Activated CD8-positive, alpha-beta memory T cell treated with anti-CD3 and anti-CD28 coated beads for 36 hours (primary cell): ENCODE measurements around the gene CFAP97D1. TPM values are rescaled to one million over a fixed set of nuclear protein-coding genes. Genes with fewer than 3 reads are reported as not detected.
"Not testable (repeated sequence)": the region's sequence is repeated elsewhere in the genome, so short reads cannot be mapped to it uniquely, and the experiment has no call there.

Experiments
- CTCF ChIA-PET: fragments of 350-600 bp; sonication (Branson Sonifier 250); formaldehyde crosslinking; loops from one replicate; lab custom pipeline; 2021; ENCODE audit warnings: antibody characterized with exemption; lab: Charles Lee
- POLR2A ChIA-PET: fragments of 350-600 bp; sonication (Branson Sonifier 250); formaldehyde crosslinking; loops from one replicate; lab custom pipeline; 2021; ENCODE audit warnings: antibody characterized with exemption; lab: Charles Lee
- total RNA-seq, 2 experiments: library from RNA; stranded (reverse); gene quantifications; one replicate each; pipeline ENCODE4 v1.2.3, GENCODE V29; 2021

CFAP97D1 gene
- total RNA-seq, 2 experiments from 2014 or later: not detected

GRCh38 chr17:43782913-43783680, 2.9 kb downstream of the CFAP97D1 start:
- ChIA-PET POLR2A (no interaction called here), CTCF (interaction anchor here (0.6 to 1.5 kb wide), 4 partner anchors 22 to 106 kb away, joined by 3 to 4 read pairs (median 4); no protein-coding TSS in a partner anchor)

GRCh38 chr17:43784068-43784467, 3.8 kb downstream of the CFAP97D1 start:
- CTCF ChIA-PET: no interaction called here

DNA sequence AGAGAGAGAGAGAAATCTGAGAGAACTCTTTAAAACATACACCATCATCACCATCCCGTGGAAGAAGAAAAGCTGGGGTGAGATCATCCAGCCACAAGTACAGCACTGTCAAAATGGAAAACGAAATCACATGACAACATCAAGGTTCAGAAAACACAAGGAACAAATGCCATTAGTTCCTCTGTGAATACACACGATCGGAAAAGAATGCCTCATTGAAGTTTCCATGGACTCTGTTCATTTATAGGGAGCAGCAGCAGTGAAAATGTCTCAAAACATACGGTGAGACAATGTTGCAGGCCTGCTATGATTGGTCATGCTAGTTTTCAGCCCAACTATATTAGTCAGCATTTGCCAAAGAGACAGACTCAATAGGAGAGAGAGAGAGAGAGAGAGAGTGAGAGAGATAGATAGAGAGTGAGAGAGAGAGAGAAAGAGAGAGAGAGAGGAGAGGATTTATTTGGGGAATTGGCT, 4.4 kb downstream of the CFAP97D1 start:
- ChIA-PET POLR2A (no interaction called here), CTCF (interaction anchor here (1.3 kb wide), 1 partner anchor 18 kb away, joined by 4 read pairs; no protein-coding TSS in a partner anchor)

More at GRCh38 chr17:43784068-43784467, 3.8 kb downstream of the CFAP97D1 start:
- POLR2A ChIA-PET: no interaction called here

DNA sequence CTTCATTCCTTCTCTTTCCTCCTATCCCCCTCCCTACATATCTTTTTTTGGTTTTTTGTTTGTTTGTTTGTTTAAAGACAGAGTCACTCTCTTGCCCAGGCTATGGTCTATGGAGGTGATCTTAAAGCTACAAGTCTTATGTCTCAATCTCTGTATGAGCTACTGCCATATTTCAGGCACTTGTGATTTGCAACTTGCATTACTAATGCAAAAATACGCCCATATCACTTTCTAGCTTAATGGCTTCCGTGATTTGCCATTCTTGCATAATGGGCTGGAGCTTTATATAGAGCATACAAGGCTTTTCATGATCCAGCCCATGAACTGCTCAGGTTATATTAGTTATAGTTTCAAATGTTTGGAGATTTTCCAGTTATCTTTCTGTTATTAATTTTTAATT, 7.5 kb downstream of the CFAP97D1 start:
- ChIA-PET CTCF (no interaction called here), POLR2A (no interaction called here)

GRCh38 chr17:43788540-43788939, 8.3 kb downstream of the CFAP97D1 start:
- POLR2A ChIA-PET: no interaction called here
- CTCF ChIA-PET: no interaction called here

GRCh38 chr17:43789482-43789881, 9.2 kb downstream of the CFAP97D1 start:
- POLR2A ChIA-PET: no interaction called here
- CTCF ChIA-PET: interaction anchor here (0.9 kb wide), 1 partner anchor 95 kb away, joined by 3 read pairs; no protein-coding TSS in a partner anchor

GRCh38 chr17:43790311-43790940, 10.2 kb downstream of the CFAP97D1 start:
- POLR2A ChIA-PET: no interaction called here
- CTCF ChIA-PET: interaction anchor here (0.9 kb wide), 1 partner anchor 96 kb away, joined by 3 read pairs; no protein-coding TSS in a partner anchor

DNA sequence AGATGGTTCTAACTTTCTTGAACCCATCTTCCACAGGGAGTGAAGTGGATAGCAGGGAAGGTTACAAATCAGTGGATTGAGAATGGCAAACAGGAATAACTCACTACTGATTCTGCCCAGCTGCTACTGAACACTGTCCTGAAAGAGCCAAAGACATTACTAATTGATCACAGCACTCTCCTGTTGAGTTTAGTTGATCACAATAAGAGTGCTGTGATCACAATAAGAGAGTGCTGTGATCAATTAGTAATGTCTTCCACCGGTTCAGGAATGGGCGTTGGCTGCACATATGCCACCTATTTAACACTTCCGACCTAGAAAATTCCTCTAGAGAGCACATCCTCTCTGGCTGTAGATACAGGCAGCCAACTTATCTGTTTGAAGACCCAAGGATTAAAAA, 11.4 kb downstream of the CFAP97D1 start:
- CTCF ChIA-PET: no interaction called here
- POLR2A ChIA-PET: no interaction called here

DNA sequence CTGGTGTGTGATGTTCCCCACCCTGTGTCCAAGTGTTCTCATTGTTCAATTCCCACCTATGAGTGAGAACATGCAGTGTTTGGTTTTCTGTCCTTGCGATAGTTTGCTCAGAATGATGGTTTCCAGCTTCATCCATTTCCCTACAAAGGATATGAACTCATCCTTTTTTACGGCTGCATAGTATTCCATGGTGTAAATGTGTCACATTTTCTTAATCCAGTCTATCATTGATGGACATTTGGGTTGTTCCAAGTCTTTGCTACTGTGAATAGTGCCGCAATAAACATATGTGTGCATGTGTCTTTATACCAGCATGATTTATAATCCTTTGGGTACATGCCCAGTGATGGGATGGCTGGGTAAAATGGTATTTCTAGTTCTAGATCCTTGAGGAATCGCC, 12.4 kb downstream of the CFAP97D1 start:
- POLR2A ChIA-PET, CTCF ChIA-PET: not testable (repeated sequence)

- CTCF ChIA-PET: not testable (repeated sequence)
- POLR2A ChIA-PET: interaction anchor here (0.6 kb wide), 1 partner anchor 13 kb away, joined by 3 read pairs; no protein-coding TSS in a partner anchor
Measured at GRCh38 chr17:43798024-43798423, 17.8 kb downstream of the CFAP97D1 start.

- POLR2A ChIA-PET: no interaction called here
- CTCF ChIA-PET: no interaction called here
Measured at GRCh38 chr17:43799047-43799446, 18.8 kb downstream of the CFAP97D1 start.

- CTCF ChIA-PET: interaction anchor here (1.5 kb wide), 1 partner anchor 78 kb away, joined by 3 read pairs; no protein-coding TSS in a partner anchor
- POLR2A ChIA-PET: no interaction called here
Measured at GRCh38 chr17:43800736-43801135, 20.5 kb downstream of the CFAP97D1 start.

GRCh38 chr17:43801844-43802243, 21.6 kb downstream of the CFAP97D1 start:
- ChIA-PET POLR2A (no interaction called here), CTCF (no interaction called here)

DNA sequence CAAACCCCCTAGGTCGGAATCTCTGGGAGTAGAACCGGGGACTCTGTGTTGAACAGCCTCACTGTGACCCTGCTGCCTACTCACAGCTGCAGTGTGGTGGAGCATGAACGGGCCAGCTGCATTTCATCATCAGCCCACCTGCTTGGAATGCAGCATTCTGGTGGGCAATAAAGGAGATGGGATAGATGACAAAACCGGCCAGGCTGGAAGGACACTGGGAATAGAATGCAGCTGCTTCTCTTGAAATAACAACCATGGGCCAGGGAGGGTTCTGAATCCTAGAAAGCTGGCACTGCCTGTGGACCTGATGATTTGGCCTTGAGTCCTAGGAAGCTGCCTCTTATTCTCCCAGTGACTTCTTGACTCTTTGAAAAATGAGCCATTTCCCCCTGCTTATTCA, 23.5 kb downstream of the CFAP97D1 start:
- POLR2A ChIA-PET: no interaction called here
- CTCF ChIA-PET: no interaction called here

DNA sequence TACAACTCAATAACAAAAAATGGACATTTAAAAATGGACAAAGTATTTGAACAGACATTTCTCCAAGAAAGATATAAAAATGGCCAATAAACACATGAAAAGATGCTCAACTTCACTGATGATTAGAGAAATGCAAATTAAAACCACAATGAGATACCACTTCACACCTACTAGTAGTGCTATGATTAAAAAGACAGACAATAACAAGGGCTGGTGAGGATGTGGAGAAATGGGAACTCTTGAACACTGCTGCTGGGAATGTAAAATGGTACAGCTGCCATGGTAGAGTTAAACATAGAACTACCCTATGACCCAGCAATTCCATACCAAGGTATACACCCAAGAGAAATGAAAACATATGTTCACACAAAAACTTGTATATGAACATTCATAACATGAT, 24.9 kb downstream of the CFAP97D1 start:
- CTCF ChIA-PET: no interaction called here
- POLR2A ChIA-PET: interaction anchor here (0.6 kb wide), 1 partner anchor 145 kb away, joined by 3 read pairs; no protein-coding TSS in a partner anchor

GRCh38 chr17:43808076-43808475, 27.8 kb downstream of the CFAP97D1 start:
- ChIA-PET POLR2A (no interaction called here), CTCF (no interaction called here)

- ChIA-PET POLR2A (no interaction called here), CTCF (interaction anchor here (0.5 kb wide), 1 partner anchor 346 kb away, joined by 4 read pairs; no protein-coding TSS in a partner anchor)
Measured at GRCh38 chr17:43809121-43809520, 28.9 kb downstream of the CFAP97D1 start.

DNA sequence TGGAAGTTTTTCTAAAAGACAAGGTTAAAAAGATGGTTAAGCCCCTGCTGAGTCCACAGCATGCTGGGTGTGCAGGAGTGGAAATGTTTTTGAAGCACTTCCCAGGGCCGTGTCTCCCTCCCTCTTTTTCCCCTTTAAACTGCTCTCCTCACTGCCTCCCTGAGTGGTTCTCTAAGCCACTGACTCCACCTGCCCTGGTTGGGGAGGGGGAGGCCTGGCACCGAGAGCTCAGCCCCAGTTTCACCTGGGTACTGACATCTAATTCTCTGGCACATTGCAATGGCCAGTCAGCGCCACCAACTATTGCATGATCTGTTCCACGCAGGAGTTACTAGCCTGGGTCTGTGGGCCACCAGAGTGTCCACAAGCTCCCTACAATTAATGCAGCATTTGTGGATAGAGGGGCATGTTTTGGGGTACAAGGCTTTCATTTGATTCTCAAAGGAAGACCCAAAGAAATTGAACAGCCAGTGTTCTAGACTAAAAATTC, 30.0 kb downstream of the CFAP97D1 start:
- CTCF ChIA-PET: no interaction called here
- POLR2A ChIA-PET: interaction anchor here (0.6 kb wide), 1 partner anchor 13 kb away, joined by 4 read pairs; no protein-coding TSS in a partner anchor

- ChIA-PET POLR2A (interaction anchor here (0.6 kb wide), 1 partner anchor 14 kb away, joined by 4 read pairs; no protein-coding TSS in a partner anchor), CTCF (no interaction called here)
Measured at GRCh38 chr17:43810823-43811222, 30.6 kb downstream of the CFAP97D1 start.
